Astrocyte (in vitro differentiated cells and primary cell): Measurements from ENCODE around the gene HMGXB3. TPM values are rescaled to one million over a fixed set of nuclear protein-coding genes. Genes with fewer than 3 reads are reported as not detected.

ENCODE experiments used
- DNase-seq: peaks from one replicate; pipeline ENCODE4 v3.0.0-alpha.2; 2010; ENCODE audit warnings: low read depth
- FAIRE-seq: peaks from 2 replicates; lab custom pipeline; 2011; peaks lifted over from hg19 to GRCh38; lab: Jason Lieb, UNC
- H2AFZ ChIP-seq: 2 replicates; pipeline ENCODE4 v1.6.0; 2012; ENCODE audit warnings: low read depth, low read length, inconsistent platforms
- H3K27ac ChIP-seq: 2 replicates; pipeline ENCODE4 v1.5.1; 2011; ENCODE audit warnings: low read depth, low read length, inconsistent platforms
- H3K27me3 ChIP-seq: 2 replicates; pipeline ENCODE4 v1.6.0; 2011; ENCODE audit warnings: low read length, inconsistent platforms; ENCODE audit not compliant: insufficient read depth
- H3K36me3 ChIP-seq: 2 replicates; pipeline ENCODE4 v1.5.1; 2011; ENCODE audit warnings: low read length, inconsistent platforms; ENCODE audit not compliant: insufficient read depth
- H3K4me1 ChIP-seq: 2 replicates; pipeline ENCODE4 v1.5.1; 2011; ENCODE audit warnings: low read length, inconsistent platforms; ENCODE audit not compliant: insufficient read depth
- H3K4me2 ChIP-seq: 2 replicates; pipeline ENCODE4 v1.6.0; 2012; ENCODE audit warnings: low read length, inconsistent platforms
- H3K4me3 ChIP-seq: 2 replicates; pipeline ENCODE4 v1.5.1; 2011; ENCODE audit warnings: low read depth, mild to moderate bottlenecking, low read length, inconsistent platforms; ENCODE audit not compliant: insufficient read depth
- H3K79me2 ChIP-seq: 2 replicates; pipeline ENCODE4 v1.6.0; 2012; ENCODE audit warnings: mild to moderate bottlenecking, low read length, inconsistent platforms; ENCODE audit not compliant: insufficient read depth
- H3K9ac ChIP-seq: 2 replicates; pipeline ENCODE4 v1.6.0; 2012; ENCODE audit warnings: mild to moderate bottlenecking, low read length, inconsistent platforms
- H3K9me3 ChIP-seq: 2 replicates; pipeline ENCODE4 v1.5.1; 2012; ENCODE audit warnings: low read depth, mild to moderate bottlenecking, low read length, inconsistent platforms; ENCODE audit not compliant: insufficient read depth
- H4K20me1 ChIP-seq: 2 replicates; pipeline ENCODE4 v1.6.0; 2012; ENCODE audit warnings: low read length, inconsistent platforms; ENCODE audit not compliant: insufficient read depth
- H3K27ac Mint-ChIP-seq: one replicate; pipeline ENCODE4 v1.8.0; 2021; ENCODE audit warnings: mild to moderate bottlenecking, mixed read lengths; ENCODE audit not compliant: unreplicated experiment
- H3K27me3 Mint-ChIP-seq: one replicate; pipeline ENCODE4 v1.8.0; 2021; ENCODE audit warnings: low read depth, mixed read lengths; ENCODE audit not compliant: unreplicated experiment
- H3K36me3 Mint-ChIP-seq: one replicate; pipeline ENCODE4 v1.8.0; 2021; ENCODE audit warnings: low read depth, mixed read lengths; ENCODE audit not compliant: unreplicated experiment
- H3K4me1 Mint-ChIP-seq: one replicate; pipeline ENCODE4 v1.8.0; 2021; ENCODE audit warnings: low read depth, mixed read lengths; ENCODE audit not compliant: unreplicated experiment
- H3K4me3 Mint-ChIP-seq: one replicate; pipeline ENCODE4 v1.8.0; 2021; ENCODE audit warnings: mild to moderate bottlenecking, moderate library complexity, mixed read lengths; ENCODE audit not compliant: unreplicated experiment
- H3K9me3 Mint-ChIP-seq: one replicate; pipeline ENCODE4 v1.8.0; 2021; ENCODE audit warnings: mild to moderate bottlenecking, mixed read lengths; ENCODE audit not compliant: unreplicated experiment
- CTCF ChIP-seq: IDR thresholded peaks from 2 replicates; pipeline ENCODE4 v1.5.1; 2011; ENCODE audit warnings: low read depth, mild to moderate bottlenecking, inconsistent platforms, low read length, moderate library complexity; ENCODE audit not compliant: insufficient read depth
- EZH2 ChIP-seq: IDR thresholded peaks from 2 replicates; pipeline ENCODE4 v1.6.1; 2012; ENCODE audit warnings: mild to moderate bottlenecking, low read length, inconsistent platforms; ENCODE audit not compliant: insufficient read depth
- total RNA-seq: library from RNA; stranded (reverse); gene quantifications from 2 replicates; pipeline ENCODE4 v1.2.1, GENCODE V29; 2021

Gene HMGXB3
- total RNA-seq, 1 donor from 2014 or later: 58.1 TPM

GRCh38 chr5:150044329-150044681 lies 43.8 kb downstream of the HMGXB3 start:
- Histone ChIP-seq H3K4me3 (peak overlapping the region; percentile 11), H3K4me1 (peaks cover 25% of the 10 kb centered on the region), H3K79me2 (peaks cover 20% of the 10 kb centered on the region), H4K20me1 (no peaks in the 10 kb centered on the region), H3K27ac (peak overlapping the region; percentile 81), H3K36me3 (peaks cover 68% of the 10 kb centered on the region), H3K9ac (peak overlapping the region; percentile 46), H3K27me3 (no peaks in the 10 kb centered on the region), H3K9me3 (no peaks in the 10 kb centered on the region), H2AFZ (no peak overlapping the region), H3K4me2 (peak overlapping the region; percentile 72)
- H3K4me3 Mint-ChIP-seq: no peak overlapping the region
- FAIRE-seq (peak; percentile 50), DNase-seq (peak; percentile 81)
- H3K4me1 Mint-ChIP-seq: peaks cover 36% of the 10 kb centered on the region
- H3K36me3 Mint-ChIP-seq: peaks cover 42% of the 10 kb centered on the region
- no peaks in the 10 kb centered on the region for H3K9me3 Mint-ChIP-seq
- no peaks in the 10 kb centered on the region for H3K27me3 Mint-ChIP-seq
- H3K27ac Mint-ChIP-seq: peak overlapping the region; percentile 79
- TF ChIP-seq EZH2 (no peak), CTCF (no peak)

- Histone ChIP-seq H3K4me1 (peaks cover 28% of the 10 kb centered on the region), H3K4me3 (peak overlapping the region; percentile 8), H3K36me3 (peaks cover 72% of the 10 kb centered on the region), H2AFZ (no peak overlapping the region), H3K9ac (peak overlapping the region; percentile 46), H3K9me3 (no peaks in the 10 kb centered on the region), H4K20me1 (no peaks in the 10 kb centered on the region), H3K27ac (peak overlapping the region; percentile 81), H3K4me2 (peak overlapping the region; percentile 72), H3K79me2 (peaks cover 17% of the 10 kb centered on the region), H3K27me3 (no peaks in the 10 kb centered on the region)
- no peak for FAIRE-seq
- H3K27ac Mint-ChIP-seq: peak overlapping the region; percentile 49
- H3K27me3 Mint-ChIP-seq: no peaks in the 10 kb centered on the region
- TF ChIP-seq EZH2: no peak
- no peak for TF ChIP-seq CTCF
- H3K36me3 Mint-ChIP-seq: peaks cover 45% of the 10 kb centered on the region
- H3K9me3 Mint-ChIP-seq: no peaks in the 10 kb centered on the region
- H3K4me1 Mint-ChIP-seq: peaks cover 37% of the 10 kb centered on the region
- DNase-seq: peak; percentile 53
- peak overlapping the region; percentile 2 for H3K4me3 Mint-ChIP-seq
Observed at GRCh38 chr5:150044712-150045111, 44.2 kb downstream of the HMGXB3 start.

GRCh38 chr5:150045549-150045948 lies 45.0 kb downstream of the HMGXB3 start:
- peaks cover 13% of the 10 kb centered on the region for H3K79me2 ChIP-seq
- H2AFZ ChIP-seq: no peak overlapping the region
- H3K27me3 Mint-ChIP-seq: no peaks in the 10 kb centered on the region
- H3K4me1 Mint-ChIP-seq: peaks cover 41% of the 10 kb centered on the region
- H3K9me3 ChIP-seq: no peaks in the 10 kb centered on the region
- DNase-seq (no peak), FAIRE-seq (no peak)
- TF ChIP-seq EZH2: no peak
- TF ChIP-seq CTCF: no peak
- H3K4me3 ChIP-seq: no peak overlapping the region
- peaks cover 74% of the 10 kb centered on the region for H3K36me3 ChIP-seq
- H3K27ac Mint-ChIP-seq: peak overlapping the region; percentile 15
- H3K27me3 ChIP-seq: no peaks in the 10 kb centered on the region
- H3K4me1 ChIP-seq: peaks cover 36% of the 10 kb centered on the region
- H4K20me1 ChIP-seq: no peaks in the 10 kb centered on the region
- H3K9ac ChIP-seq: no peak overlapping the region
- peaks cover 45% of the 10 kb centered on the region for H3K36me3 Mint-ChIP-seq
- H3K27ac ChIP-seq: peak overlapping the region; percentile 81
- H3K4me2 ChIP-seq: no peak overlapping the region
- H3K9me3 Mint-ChIP-seq: no peaks in the 10 kb centered on the region
- no peak overlapping the region for H3K4me3 Mint-ChIP-seq
